Parathyroid adenoma (tissue), 2 donors: ENCODE data around the gene RAB3D.
A peak's percentile ranks its signal among the peaks of the same experiment; 100 is the strongest.
"Not testable (repeated sequence)": the region's sequence is repeated elsewhere in the genome, so short reads cannot be mapped to it uniquely, and the experiment has no call there.

ENCODE experiments used
- H2AFZ ChIP-seq: fragments of 300-600 bp; sonication (generic); one replicate; pipeline ENCODE4 v1.7.0; 2017; ENCODE audit warnings: antibody characterized with exemption, mild to moderate bottlenecking
- H3K27ac ChIP-seq: fragments of 300-600 bp; sonication (generic); one replicate; pipeline ENCODE4 v1.7.0; 2017
- H3K27me3 ChIP-seq: fragments of 300-600 bp; sonication (generic); one replicate; pipeline ENCODE4 v1.7.0; 2017; ENCODE audit warnings: low read length; ENCODE audit not compliant: control insufficient read depth, insufficient read depth
- H3K36me3 ChIP-seq: fragments of 300-600 bp; sonication (generic); one replicate; pipeline ENCODE4 v1.7.0; 2017; ENCODE audit warnings: low read length; ENCODE audit not compliant: control insufficient read depth, insufficient read depth
- H3K4me1 ChIP-seq: fragments of 300-600 bp; sonication (generic); one replicate; pipeline ENCODE4 v1.7.0; 2017; ENCODE audit warnings: control low read depth
- H3K4me2 ChIP-seq: fragments of 300-600 bp; sonication (generic); one replicate; pipeline ENCODE4 v1.7.0; 2017; ENCODE audit warnings: low read length
- H3K4me3 ChIP-seq: fragments of 300-600 bp; sonication (generic); one replicate; pipeline ENCODE4 v1.7.0; 2017; ENCODE audit warnings: low read depth, low read length
- H3K79me2 ChIP-seq: fragments of 300-600 bp; sonication (generic); one replicate; pipeline ENCODE4 v1.7.0; 2017; ENCODE audit warnings: control low read depth
- H3K9ac ChIP-seq: fragments of 300-600 bp; sonication (generic); one replicate; pipeline ENCODE4 v1.7.0; 2017; ENCODE audit warnings: mild to moderate bottlenecking
- H3K9me3 ChIP-seq: fragments of 300-600 bp; sonication (generic); one replicate; pipeline ENCODE4 v1.7.0; 2017; ENCODE audit warnings: low read length; ENCODE audit not compliant: control insufficient read depth
- CTCF ChIP-seq: fragments of 300-600 bp; sonication (generic); IDR thresholded peaks from one replicate; pipeline ENCODE4 v1.7.0; 2017; ENCODE audit warnings: antibody characterized with exemption, mild to moderate bottlenecking
- donor health status: primary hyperparathyroidism.

RAB3D gene

DNA sequence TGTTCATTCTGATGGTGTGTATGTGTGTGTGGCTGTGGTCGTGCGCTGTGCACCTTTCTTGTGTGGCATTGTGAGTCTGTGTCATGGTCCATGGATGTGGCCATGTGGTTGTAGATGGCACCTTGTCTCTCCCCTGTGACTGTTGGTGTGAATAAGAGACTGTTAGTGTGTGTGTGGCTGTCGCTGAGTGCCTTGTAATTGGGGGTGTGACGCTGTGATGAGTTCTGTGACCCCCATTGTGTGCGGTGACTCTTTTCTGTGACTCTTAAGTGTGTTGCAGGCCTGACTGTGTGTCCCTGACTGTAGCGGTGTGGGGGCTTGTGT is 16.6 kb upstream of the RAB3D start:
- no peaks in the 10 kb centered on the region for H3K36me3 ChIP-seq
- no peaks in the 10 kb centered on the region for H3K27me3 ChIP-seq
- no peak for TF ChIP-seq CTCF
- H3K79me2 ChIP-seq = peaks cover 4% of the 10 kb centered on the region
- H3K9me3 ChIP-seq = no peaks in the 10 kb centered on the region
- peak overlapping the region; percentile 55 for H3K4me3 ChIP-seq
- peak overlapping the region; percentile 74 for H2AFZ ChIP-seq
- no peak overlapping the region for H3K27ac ChIP-seq
- H3K9ac ChIP-seq = peak overlapping the region; percentile 37
- H3K4me1 ChIP-seq = peaks cover 4% of the 10 kb centered on the region
- H3K4me2 ChIP-seq = peak overlapping the region; percentile 89

DNA sequence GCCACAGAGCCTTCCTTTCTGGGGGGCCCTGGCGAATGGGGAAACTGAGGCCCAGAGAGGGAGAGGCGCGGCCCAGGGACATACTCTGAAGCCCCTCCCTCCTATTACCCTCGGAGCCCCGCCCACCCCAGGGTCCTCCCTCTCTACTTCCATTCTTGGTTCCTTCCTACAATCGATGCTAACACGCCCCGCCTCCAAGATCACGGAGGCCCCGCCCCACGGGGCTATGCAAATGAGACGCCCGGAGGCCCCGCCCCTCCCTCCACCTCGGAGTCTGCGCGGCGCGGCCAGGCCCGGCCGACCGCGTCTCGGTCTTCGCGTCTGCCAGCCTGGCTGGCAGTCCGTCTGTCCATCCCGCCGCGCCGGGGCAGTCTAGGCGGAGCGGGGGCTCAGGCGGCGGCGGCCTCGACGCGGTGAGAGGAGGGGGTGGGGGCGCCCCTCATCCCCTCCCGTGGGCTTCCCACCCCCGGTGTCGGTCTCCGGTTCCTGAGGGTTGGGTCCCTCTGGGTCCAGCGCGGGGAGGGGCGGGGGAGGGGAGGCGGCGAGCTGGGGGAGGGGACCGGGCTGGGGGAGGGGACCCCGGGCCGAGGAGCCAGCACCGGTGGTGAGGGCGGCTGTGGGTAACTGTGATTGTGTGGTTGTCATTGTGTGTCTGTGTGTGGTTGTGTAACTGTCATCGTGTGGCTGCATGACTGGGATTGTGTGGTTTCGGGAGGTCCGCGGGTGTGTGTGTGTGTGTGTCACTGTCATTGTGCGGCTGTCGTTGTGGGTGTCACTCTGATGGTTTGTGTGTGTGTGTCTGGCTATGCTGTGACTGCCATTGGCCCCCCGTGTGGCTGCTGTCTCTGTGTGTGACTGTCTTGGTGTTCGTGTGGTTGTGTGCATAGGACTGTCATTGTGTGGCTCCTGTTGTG is 16.0 kb upstream of the RAB3D start, which contains the start of gene PLPPR2:
Gene PLPPR2, plus strand, starts transcription at position 273 of the 914 bp plus-strand sequence. CDS start 2,242 bp downstream, outside the sequence.
- TF ChIP-seq CTCF = no peak

GRCh38 chr19:11354102-11354501 is 14.6 kb upstream of the RAB3D start:
- not testable (repeated sequence) for H3K79me2 ChIP-seq, H3K36me3 ChIP-seq, H3K9ac ChIP-seq, H3K27ac ChIP-seq, H3K4me1 ChIP-seq, H2AFZ ChIP-seq, H3K4me3 ChIP-seq, H3K27me3 ChIP-seq, H3K9me3 ChIP-seq, H3K4me2 ChIP-seq

More for the DNA sequence above, 16.0 kb upstream of the RAB3D start, which contains the start of gene PLPPR2:
- Histone ChIP-seq H3K27me3 (no peaks in the 10 kb centered on the region), H3K27ac (no peak within 1 kb of the TSS), H3K36me3 (no peaks in the 10 kb centered on the region), H3K4me1 (peaks cover 4% of the 10 kb centered on the region), H2AFZ (peak within 1 kb of the TSS; percentile 74), H3K9ac (peak within 1 kb of the TSS; percentile 37), H3K79me2 (peaks cover 4% of the 10 kb centered on the region), H3K9me3 (no peaks in the 10 kb centered on the region), H3K4me3 (peak within 1 kb of the TSS; percentile 55), H3K4me2 (peak within 1 kb of the TSS; percentile 89)

DNA sequence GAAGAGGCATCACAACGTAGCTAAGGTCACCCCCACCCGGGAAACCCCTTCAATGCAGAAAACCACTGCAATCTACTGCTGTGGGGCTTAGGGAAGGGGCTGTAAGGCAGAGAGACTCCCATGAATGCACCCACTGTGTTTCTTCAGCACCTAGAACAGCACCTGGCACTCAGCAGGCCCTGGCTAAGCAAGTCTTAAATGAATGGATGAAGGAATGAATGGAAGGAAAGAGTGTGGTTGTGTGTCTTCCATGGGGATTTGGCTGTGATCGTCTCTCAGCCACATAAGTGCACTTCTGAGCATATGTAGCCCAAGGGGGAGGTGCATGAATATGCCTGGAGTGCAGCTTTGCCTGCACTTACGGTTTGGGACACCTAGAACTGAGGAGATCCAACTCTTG is 9.7 kb upstream of the RAB3D start:
- no peaks in the 10 kb centered on the region for H3K36me3 ChIP-seq
- no peak overlapping the region for H3K4me3 ChIP-seq
- H3K27ac ChIP-seq = no peak overlapping the region
- H3K4me1 ChIP-seq = peaks cover 16% of the 10 kb centered on the region
- no peak overlapping the region for H3K4me2 ChIP-seq
- no peaks in the 10 kb centered on the region for H3K79me2 ChIP-seq
- no peak for TF ChIP-seq CTCF
- no peak overlapping the region for H3K9ac ChIP-seq
- no peaks in the 10 kb centered on the region for H3K27me3 ChIP-seq
- no peak overlapping the region for H2AFZ ChIP-seq
- H3K9me3 ChIP-seq = no peaks in the 10 kb centered on the region

GRCh38 chr19:11347546-11348039 is 8.1 kb upstream of the RAB3D start:
- H3K4me2 ChIP-seq = no peak overlapping the region

More at GRCh38 chr19:11347546-11348039, 8.1 kb upstream of the RAB3D start:
- no peaks in the 10 kb centered on the region for H3K79me2 ChIP-seq
- no peak for TF ChIP-seq CTCF
- H3K27me3 ChIP-seq = no peaks in the 10 kb centered on the region
- H2AFZ ChIP-seq = no peak overlapping the region
- H3K36me3 ChIP-seq = no peaks in the 10 kb centered on the region
- H3K9ac ChIP-seq = no peak overlapping the region
- no peak overlapping the region for H3K4me3 ChIP-seq
- H3K4me1 ChIP-seq = peaks cover 19% of the 10 kb centered on the region
- H3K9me3 ChIP-seq = no peaks in the 10 kb centered on the region
- no peak overlapping the region for H3K27ac ChIP-seq
